GM18517 (cell line): ENCODE measurements around the gene KMT2D.

Experiments
- ATAC-seq: cut with Tn5 transposase; IDR thresholded peaks from one replicate; pipeline ENCODE4 v1.9.1; 2021; ENCODE audit warnings: mild to moderate bottlenecking, moderate library complexity; ENCODE audit not compliant: unreplicated experiment

KMT2D gene

GRCh38 chr12:49055092-49055491 lies 5.5 kb downstream of the KMT2D start:
- ATAC-seq = no peak

GRCh38 chr12:49054524-49054923 lies 6.1 kb downstream of the KMT2D start:
- no peak for ATAC-seq

GRCh38 chr12:49054096-49054495 lies 6.5 kb downstream of the KMT2D start:
- no peak for ATAC-seq

GRCh38 chr12:49052451-49053208 lies 8.0 kb downstream of the KMT2D start:
- no peak for ATAC-seq

- ATAC-seq = no peak
Observed at GRCh38 chr12:49051777-49052438, 8.7 kb downstream of the KMT2D start.

GRCh38 chr12:49051373-49051764 lies 9.2 kb downstream of the KMT2D start:
- ATAC-seq = no peak

GRCh38 chr12:49050507-49051372 lies 9.9 kb downstream of the KMT2D start:
- ATAC-seq = no peak

- ATAC-seq = no peak
Observed at GRCh38 chr12:49049566-49050224, 10.9 kb downstream of the KMT2D start.

GRCh38 chr12:49048953-49049352 lies 11.6 kb downstream of the KMT2D start:
- ATAC-seq = no peak

- ATAC-seq = no peak
Observed at GRCh38 chr12:49046129-49046895, 14.3 kb downstream of the KMT2D start.

- no peak for ATAC-seq
Observed at GRCh38 chr12:49044660-49045059, 15.9 kb downstream of the KMT2D start.

- ATAC-seq = no peak
Observed at GRCh38 chr12:49043856-49044258, 16.7 kb downstream of the KMT2D start.

- no peak for ATAC-seq
Observed at GRCh38 chr12:49043241-49043640, 17.4 kb downstream of the KMT2D start.

GRCh38 chr12:49041881-49042484 lies 18.6 kb downstream of the KMT2D start:
- no peak for ATAC-seq

- no peak for ATAC-seq
Observed at GRCh38 chr12:49041036-49041880, 19.3 kb downstream of the KMT2D start.

- no peak for ATAC-seq
Observed at GRCh38 chr12:49040364-49040855, 20.2 kb downstream of the KMT2D start.

GRCh38 chr12:49039421-49040363 lies 20.9 kb downstream of the KMT2D start:
- no peak for ATAC-seq
